HL-60/S4 treated with phorbol 12-myristate 13-acetate at 8.2 ng/mL for 4 days and 3 days (cell line): ENCODE results near the gene CACNA2D3.

Experiments used
- in situ Hi-C: fragments of 300-500 bp; cut with MboI; formaldehyde crosslinking; loops from 2 replicates; pipeline ENCODE4 v1.15.0; 2022; ENCODE audit warnings: low sequenced_read_pairs

CACNA2D3 gene

DNA sequence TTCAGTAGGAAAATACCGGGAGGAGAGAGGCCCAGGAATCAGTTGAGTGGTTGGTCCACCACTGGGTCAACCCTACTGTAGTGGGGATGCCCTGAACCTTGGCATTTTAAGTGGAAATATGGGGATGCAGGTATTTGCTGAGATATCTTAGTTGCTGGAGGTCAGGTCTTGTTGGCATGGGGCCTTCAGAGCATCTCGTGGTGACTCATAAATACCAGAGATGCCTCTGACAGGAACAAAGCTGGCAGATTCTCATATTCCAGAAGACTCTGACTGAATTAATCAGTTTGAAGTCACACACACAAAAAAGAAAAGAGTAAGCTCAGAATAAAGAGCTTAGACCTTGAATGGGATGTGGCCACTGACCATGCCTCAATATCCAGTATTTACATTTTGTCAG, 91.6 kb downstream of the CACNA2D3 start:
- in situ Hi-C loops: no loop called here

DNA sequence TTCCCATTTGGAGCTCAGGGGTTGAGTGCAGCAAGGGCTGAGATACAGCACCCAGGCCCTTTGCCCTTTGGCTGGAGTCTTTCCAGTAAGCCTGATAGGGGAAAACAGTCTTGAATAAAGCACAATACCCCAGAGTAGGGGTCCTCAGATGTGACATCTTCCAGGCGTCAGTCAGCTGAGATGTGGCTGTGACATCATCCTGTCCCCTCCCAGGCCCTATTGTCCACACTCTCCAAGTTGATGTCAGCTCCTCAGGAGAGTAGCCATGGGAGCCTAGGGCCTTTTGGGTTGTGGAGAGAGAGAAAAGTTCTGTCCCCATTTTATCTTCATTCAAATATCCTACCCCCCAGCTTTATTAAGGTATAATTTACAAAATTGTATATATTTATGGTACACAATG, 92.5 kb downstream of the CACNA2D3 start:
- in situ Hi-C loops: no loop called here

DNA sequence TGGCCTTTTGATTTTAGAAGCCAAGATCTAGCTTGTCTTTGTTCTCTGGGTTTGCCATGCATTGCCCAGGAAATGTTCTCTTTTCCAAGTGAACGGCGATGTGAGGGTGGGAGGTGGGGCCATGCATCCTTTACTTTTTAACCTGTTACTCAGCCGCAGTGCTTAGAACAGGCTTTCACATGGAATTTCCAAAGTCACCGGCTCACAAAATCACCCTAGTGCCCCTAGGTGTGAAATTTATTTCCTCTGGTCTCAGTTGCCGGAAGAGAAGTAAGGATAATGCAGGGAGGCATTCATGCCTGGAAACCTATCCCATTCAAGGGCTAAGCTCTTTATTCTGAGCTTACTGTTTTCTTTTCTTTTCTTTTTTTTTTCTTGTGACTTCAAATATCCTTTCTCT, 93.2 kb downstream of the CACNA2D3 start:
- in situ Hi-C loops: no loop called here

DNA sequence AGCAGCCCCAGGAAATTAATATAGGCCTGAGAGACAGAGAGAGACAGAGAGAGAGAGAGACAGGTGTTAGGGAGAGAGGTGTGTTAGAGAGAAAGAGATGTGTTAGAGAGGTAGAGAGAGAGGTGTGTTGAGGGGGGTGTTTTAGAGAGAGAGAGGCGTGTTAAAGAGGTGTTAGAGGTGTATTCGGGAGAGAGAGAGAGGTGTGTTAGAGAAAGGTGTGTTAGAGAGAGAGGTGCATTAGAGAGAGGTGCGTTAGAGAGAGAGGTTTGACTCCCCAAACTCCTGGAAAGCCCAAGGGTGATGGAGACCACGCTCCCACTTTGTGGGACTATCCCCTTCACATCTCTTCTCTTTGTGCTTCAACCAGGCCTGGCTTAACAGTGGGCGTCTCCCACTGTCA, 95.5 kb downstream of the CACNA2D3 start:
- in situ Hi-C loops: no loop called here

DNA sequence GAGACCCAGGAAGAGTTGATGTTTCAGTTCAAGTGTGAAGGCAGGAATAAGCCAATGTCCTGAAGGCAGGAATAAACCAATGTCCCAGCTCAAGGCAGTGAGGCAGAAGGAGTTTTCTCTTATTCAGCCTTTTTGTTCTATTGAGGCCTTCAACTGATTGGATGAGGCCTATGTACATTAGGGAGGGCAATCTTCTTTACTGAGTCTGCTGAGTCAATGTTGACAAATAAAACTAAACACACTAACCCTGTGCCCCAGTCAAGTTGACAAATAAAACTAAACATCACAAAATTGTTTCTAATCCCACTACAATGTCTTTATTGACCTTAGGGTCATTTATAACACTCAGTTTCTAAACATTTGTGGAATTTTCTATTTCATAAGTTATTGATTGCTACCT, 100.0 kb downstream of the CACNA2D3 start:
- in situ Hi-C loops: no loop called here

DNA sequence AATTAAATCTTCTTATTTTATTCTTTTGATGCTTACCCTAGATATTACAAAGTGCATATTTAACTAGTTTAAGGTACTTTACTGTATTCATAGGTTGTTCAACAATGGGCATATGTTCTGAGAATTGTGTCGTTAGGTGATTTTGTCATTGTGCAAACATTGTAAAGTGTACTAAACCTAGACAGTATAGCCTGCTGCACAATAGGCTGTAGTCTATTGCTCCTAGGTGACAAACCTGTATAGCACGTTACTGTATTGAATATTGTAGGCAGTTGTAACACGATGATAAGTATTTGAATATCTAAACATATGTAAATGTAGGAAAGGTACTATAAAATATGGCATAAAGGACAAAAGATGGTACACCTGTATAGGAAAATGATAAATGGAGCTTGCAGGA, 100.7 kb downstream of the CACNA2D3 start:
- in situ Hi-C loops: no loop called here

DNA sequence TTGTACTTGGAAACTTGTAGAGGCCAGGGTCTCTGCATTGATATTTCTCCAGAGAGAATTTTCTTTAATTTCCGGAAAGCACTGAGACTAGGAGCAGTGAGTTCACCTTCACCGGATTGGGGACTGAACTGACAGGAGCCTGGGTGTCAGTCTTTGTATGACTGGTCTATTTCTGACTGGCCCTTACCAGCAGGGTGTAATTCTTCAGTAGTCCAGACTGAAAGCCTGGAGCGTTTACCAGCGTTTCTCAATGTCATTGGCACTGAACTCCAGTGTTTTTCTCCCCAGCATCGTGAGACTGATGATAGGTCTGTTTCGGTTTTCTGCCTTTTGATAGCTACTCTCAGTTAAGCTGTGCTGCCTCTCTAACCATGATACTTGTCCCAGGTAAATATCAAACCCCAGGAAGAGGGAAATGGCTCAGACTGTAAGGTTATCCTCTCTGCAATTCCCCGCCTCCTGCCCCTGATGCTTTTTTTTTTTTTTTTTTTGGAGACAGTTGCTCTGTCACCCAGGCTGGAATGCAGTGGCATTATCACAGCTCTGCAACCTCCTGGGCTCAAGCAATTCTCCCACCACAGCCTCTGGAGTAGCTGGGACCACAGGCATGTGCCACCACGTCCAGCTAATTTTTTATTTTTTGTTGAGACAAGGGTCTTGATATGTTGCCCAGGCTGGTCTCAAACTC, 103.6 kb downstream of the CACNA2D3 start:
- in situ Hi-C loops: no loop called here

DNA sequence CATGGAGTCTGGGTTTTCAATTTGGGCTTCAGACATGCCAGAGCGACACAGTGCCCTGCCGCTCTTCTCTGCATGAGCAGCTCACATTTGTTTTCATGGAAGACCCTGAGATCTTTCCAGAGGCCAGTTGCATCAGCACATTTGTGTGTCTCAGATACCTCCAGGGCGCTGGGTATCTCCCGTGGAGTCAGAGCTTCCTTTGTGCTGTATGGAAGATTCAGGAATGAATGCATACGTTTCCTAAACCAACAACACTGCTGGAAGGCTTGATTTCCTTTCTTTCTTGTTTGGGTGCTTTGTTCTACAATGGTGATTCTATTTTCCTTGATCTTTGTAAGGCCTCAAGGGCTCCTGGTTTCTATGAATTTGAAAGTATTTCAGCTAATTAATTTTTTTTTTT, 106.5 kb downstream of the CACNA2D3 start:
- in situ Hi-C loops: no loop called here

DNA sequence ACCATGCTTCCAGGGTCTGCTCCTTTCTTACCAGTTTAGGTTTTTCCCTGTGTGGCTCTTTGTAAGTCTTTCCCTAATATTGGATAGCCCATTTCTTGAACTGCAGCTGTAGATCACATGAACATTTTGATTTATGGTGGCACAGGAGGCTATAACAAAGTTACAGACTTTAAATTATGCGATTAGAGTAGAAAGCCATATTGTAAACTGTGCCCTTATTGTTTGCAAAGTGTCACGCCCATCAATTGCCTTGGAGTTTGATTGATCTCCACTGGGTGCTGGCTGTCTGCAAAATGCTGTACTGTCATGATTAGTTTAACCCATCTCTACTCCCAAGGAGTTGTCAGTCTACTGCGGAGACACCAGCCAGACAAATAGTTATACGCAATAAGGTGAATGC, 110.3 kb downstream of the CACNA2D3 start:
- in situ Hi-C loops: no loop called here

DNA sequence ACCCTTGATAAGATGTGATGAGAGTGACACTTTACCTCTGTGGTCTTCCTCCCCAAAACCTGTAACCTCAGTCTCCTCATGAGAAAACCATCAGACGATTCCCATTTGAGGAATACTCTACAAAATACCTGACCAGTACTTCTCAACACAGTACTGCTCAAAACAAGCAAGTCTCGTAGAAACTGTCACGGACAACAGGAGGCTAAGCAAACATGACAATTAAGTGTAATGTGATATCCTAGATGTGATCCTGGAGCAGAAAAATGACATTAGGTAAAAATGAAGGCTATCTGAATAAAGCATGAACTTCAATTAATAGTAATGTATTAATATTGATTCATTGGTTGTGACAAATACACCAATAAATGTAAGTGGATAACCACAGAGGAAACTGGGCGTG, 113.6 kb downstream of the CACNA2D3 start:
- in situ Hi-C loops: no loop called here

DNA sequence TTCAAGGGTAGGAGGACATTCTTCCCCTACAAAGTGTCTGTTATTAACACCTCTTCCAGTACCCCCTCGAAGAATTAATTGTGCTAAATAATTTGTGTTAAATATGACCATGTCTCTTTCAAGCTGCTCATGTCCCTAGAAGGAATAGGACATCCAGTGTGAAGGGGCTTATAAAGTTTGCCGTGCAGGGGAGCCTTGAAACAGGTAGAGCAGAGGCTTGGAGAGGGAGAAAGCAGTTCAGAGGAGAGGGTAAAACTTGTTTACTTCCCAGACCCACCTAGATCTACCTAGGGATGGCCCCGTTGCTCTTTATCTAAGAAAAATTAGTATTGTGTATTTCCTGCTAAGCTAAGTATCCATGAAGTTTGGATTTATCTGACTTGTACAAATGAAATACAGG, 114.8 kb downstream of the CACNA2D3 start:
- in situ Hi-C loops: no loop called here

DNA sequence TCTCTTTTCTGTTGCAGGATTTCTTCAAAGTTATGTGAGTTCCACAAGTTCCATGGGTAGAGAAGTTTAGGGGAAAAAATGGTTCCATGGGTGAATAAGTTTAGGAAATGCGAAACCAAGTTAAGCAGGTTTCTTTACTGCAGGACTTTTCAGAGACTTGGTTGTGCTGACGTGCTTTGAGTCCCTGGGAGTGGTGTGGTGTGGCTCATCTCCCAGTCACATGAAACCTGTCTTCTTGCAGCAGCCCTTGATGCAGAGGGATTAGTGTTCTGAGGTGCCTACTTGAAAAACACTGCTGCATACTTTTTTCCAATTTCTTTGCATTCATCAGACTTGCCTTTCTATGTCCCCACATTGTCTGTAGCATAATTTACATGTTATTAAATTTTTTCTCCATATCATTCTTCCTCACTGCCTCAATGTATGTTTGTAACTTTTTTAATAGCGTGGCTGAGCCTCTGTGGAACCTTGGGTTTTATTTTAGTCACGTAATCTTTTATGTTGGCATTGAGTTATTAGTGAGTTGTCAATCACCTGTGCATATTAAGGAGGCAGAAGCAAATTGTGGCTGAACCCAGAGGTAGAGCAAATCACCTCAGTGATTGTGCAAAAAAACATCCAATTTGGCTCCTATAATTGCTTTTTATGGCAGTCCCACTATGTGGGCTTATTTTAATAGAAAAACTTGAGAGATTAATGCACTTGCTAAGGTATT, 115.6 kb downstream of the CACNA2D3 start:
- in situ Hi-C loops: no loop called here

DNA sequence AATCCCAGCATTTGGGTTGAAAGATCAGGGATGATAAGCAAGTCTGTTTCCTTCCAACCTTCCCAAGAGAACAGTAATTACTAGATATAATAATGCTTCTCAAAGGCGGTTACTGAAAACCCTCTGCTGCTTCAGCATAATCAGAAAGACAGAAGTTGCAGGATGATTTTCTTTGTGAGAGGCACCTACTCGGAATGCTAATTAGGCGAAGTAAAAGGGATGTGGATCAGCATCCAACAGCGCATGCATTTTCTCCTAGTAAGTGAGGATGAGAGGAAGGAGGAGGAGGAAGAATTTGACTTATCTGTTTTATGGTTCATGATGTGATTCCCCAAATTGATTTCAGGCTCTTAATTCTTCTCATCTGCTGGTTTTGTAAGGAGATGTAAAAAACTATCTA, 118.0 kb downstream of the CACNA2D3 start:
- in situ Hi-C loops: no loop called here

DNA sequence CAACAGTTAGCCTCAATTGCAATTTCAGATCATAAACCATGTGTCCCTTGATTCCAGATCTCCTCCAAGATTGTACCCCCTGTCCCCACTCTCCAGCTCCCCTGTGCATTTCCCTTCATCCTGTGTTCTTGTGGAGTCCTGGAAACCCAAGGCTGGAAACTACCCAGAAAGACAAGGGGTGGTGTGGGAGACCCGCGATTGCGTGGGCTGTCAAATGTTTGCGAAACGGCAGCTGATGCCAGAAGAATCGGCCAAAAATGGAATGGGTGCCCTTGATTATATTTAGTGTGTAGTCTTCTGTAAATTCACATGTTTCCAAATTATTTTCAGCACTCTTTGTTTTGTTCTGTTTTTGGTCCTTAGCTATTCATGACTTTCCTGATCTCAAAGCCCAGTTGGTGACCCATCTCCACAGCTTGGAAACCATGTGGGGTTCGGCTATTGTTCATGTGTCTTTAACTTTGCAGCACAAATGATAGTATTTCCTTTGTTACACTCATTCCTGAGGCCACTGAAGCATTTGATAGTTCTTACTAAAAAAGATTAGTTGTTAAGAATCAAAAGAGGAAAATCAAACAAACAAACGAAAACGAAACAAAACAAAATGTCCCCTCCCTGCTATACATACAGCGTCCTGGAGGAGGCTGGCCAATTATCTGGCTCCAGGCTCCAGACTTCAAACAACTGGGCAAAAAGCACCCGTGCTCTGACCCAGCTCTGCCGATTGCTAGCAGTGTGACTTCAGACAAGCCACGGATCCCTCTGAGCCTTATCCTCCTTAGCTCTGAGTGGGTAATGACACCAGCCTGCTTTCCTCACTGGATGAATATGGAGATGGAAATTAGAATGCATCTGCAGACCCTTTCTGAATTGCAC, 120.9 kb downstream of the CACNA2D3 start:
- in situ Hi-C loops: no loop called here

DNA sequence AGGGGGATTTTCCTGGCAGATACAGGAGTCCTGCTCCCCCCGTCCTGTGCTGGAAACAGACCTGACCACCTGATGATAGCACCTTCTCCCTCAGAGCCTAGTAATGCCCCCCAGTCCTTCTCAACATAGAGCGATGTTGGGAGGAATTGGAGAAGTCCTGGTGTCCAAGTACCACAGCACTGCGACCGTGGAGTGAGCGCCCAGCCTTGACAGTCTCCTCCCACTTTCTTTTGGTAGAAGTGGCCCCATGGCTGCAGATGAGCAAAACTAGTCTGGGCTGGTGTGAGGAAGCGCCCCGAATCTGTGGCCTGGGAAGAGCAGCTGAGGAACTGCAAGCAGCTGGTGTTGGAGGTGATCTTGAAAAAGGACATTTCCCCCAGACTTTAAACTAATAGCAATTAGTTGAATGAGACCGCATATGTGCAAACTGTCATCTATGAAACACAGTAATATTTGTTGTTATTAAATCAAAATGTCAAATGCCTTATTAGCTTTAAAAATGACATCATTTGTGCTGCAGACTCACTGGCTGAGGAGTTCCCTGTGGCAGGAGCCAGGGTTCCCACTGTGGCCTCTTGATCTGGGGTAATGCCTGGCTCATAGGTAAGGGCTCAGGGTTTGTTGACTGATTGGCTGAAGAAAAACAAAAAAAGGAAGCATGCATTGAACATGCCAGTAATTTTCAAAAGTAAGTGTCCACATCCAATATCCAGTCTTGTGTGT, 121.8 kb downstream of the CACNA2D3 start:
- in situ Hi-C loops: no loop called here

DNA sequence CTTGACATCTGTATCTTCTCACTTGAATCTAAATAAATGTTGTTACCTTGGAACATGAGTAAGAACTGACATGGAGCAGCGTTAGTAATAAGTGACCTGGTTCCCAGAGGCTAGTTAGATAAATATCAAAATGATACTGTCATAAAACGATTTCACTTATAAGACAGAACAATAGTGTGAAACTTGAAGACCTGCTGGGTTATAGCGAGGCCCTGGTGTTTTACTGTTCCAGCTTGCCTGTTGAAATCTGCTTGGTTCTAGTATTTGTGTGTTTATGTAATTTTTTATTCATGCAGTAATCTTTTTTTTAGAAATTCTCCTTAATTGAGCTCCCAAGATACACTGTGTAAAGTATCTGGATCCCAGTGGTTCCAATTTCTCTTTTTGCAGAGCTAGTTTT, 129.4 kb downstream of the CACNA2D3 start:
- in situ Hi-C loops: no loop called here

DNA sequence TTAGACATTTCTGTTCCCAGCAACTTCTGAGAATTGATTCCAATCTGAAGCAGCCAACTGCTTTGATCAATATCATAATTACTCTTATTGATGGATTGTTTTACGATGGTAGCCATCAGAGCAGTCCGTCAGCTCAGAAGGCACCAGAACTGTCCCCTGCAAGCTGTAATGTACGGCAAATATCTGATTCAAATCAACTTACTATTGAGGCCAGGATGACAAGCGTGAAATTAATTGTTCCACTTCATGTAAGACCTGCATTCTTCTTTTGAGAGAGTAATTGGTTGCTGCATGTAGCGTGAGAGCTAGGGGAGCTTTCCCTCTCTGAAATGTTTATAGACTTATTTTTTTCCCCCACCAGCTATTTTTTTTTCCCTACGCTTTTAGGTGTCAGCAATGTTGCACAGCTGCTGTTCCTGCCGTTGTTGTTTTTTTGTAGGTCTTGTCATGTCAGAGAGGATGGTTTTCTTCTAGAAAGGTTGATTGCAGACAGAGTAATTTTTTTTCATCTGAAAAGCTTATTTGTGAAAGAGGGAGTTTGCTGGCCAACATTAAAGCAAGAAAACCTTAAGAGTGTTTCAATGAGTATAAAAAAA, 134.9 kb downstream of the CACNA2D3 start:
- in situ Hi-C loops: no loop called here

DNA sequence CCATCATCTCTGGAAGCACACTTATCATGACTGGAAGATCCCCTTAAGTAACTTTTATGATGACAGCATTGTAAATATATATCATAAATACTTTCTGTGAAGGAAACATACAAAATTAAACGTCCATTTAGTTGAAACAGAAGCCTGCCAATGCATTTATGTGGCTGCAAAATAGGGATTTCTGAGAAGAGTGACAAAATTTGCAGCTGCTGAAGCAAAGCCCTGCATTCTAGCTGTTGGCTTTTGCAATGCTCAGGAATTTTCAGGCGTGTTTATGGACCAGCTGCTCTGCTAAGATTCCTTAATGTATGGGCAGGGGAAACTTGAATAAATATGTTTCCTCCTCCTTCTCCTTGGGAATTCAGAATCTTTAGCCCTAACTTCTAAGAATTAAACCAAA, 137.3 kb downstream of the CACNA2D3 start:
- in situ Hi-C loops: no loop called here

DNA sequence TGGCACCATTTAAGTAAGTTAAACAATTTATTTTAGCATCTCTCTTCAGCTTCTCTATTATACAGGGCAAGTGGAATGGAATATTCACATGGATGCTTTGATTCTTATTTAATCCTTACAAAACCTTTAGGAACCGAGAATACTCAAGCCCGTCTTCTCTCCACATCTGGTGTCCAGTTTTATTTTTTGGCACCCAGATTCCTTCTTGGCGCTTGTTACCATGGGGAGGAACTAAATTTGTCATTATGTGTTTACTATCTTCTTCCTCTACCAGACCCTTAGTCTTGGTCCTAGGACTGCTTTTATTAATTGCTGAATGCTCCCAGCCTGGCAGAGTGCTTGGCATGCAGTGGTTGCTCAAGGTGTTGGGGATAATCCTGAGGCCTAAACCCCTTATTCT, 138.8 kb downstream of the CACNA2D3 start:
- in situ Hi-C loops: no loop called here

DNA sequence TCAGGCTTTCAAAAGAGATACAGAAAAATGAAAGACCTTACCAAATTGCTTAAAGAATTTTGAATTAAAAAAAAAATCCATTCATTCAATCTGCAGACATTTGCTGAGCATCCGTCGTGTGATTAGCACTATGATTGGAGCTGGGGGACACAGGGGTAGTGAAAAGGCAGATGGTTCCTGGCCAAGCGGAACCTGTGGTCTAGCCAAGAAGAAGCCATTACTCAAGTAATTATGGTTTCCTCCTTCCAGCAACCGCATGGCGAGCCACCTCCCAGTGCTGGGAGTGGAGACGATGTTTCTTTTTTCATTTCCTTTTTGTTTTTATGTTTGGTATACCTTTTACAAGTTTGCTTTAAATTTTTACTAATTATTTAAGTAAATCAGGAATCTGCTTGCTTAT, 140.2 kb downstream of the CACNA2D3 start:
- in situ Hi-C loops: no loop called here

DNA sequence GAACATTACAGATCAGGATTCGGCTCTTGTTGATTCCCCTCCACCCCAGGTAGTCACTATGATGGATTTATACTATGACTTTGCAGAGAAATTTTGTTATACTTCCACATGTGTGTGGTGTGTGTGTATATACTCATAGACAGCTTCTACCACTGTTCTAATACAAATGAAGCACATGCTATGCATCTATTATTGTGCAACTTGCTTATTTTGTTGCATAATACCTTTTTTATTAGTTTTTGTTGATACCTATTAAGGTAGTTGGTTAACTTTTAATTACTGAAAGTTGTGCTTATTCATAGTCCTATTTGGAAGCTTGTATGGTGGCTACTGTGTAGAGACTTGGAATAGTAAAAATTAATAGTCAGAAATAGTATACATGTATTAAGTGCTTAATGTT, 140.6 kb downstream of the CACNA2D3 start:
- in situ Hi-C loops: no loop called here
